Ishikawa (cell line): ENCODE measurements around the gene RBM42.
A peak's percentile ranks its signal among the peaks of the same experiment; 100 is the strongest.

Source experiments
- CEBPB ChIP-seq: IDR thresholded peaks from 2 replicates; pipeline ENCODE4 v1.6.1; 2012
- CREB1 ChIP-seq: IDR thresholded peaks from 2 replicates; pipeline ENCODE4 v1.6.1; 2012; ENCODE audit warnings: low read depth
- EGR1 ChIP-seq: IDR thresholded peaks from 2 replicates; pipeline ENCODE4 v1.6.1; 2012
- EP300 ChIP-seq: IDR thresholded peaks from 2 replicates; pipeline ENCODE4 v1.6.1; 2012; ENCODE audit warnings: borderline replicate concordance
- FOXM1 ChIP-seq: IDR thresholded peaks from 2 replicates; pipeline ENCODE4 v1.6.1; 2012; ENCODE audit warnings: low read depth, borderline replicate concordance
- NFIC ChIP-seq: IDR thresholded peaks from 2 replicates; pipeline ENCODE4 v1.6.1; 2012
- RAD21 ChIP-seq: IDR thresholded peaks from 2 replicates; pipeline ENCODE4 v1.6.1; 2012; ENCODE audit warnings: low read depth
- TAF1 ChIP-seq: IDR thresholded peaks from 2 replicates; pipeline ENCODE4 v1.6.1; 2012; ENCODE audit warnings: low read depth, mild to moderate bottlenecking
- TCF12 ChIP-seq: IDR thresholded peaks from 2 replicates; pipeline ENCODE4 v1.6.1; 2012; ENCODE audit warnings: low read depth
- TEAD4 ChIP-seq: IDR thresholded peaks from 2 replicates; pipeline ENCODE4 v1.6.1; 2012
- YY1 ChIP-seq: IDR thresholded peaks from 2 replicates; pipeline ENCODE4 v1.6.1; 2012; ENCODE audit warnings: low read depth
- ZBTB7A ChIP-seq: IDR thresholded peaks from 2 replicates; pipeline ENCODE4 v1.6.1; 2012; ENCODE audit warnings: low read depth
- TF ChIP-seq, protein P1 (sequence below): IDR thresholded peaks from 2 replicates; pipeline ENCODE4 v1.6.1; 2012
- TF ChIP-seq, protein P2 (sequence below): IDR thresholded peaks from 2 replicates; pipeline ENCODE4 v1.6.1; 2012; ENCODE audit warnings: low read depth, mild to moderate bottlenecking
- TF ChIP-seq, protein P3 (sequence below): IDR thresholded peaks from 2 replicates; pipeline ENCODE4 v1.6.1; 2012

Gene RBM42

DNA sequence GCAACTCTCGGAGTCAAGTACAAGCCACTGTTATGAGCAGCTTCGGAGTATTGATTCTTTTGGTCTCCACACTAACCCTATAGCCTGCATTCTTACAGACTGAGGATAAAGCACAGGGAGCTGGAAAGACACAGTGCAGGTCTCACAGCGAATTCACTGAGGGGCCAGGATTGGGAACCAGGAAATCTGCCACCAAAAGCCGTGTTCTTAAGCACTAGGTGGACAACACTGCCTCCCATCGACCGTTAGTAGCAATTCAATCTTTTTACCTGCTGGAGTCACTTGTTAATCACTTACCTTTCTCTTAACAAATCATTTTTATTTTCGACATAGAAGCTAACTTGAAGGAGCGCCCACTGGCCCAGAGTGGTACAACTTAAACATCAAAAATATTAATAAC, 36.6 kb upstream of the RBM42 start:
- no peak for TF ChIP-seq TEAD4
- no peak for TF ChIP-seq YY1
- TF ChIP-seq, protein P1, sequence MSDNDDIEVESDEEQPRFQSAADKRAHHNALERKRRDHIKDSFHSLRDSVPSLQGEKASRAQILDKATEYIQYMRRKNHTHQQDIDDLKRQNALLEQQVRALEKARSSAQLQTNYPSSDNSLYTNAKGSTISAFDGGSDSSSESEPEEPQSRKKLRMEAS: no peak
- TF ChIP-seq CEBPB: no peak
- TF ChIP-seq ZBTB7A: no peak
- no peak for TF ChIP-seq CREB1
- TF ChIP-seq RAD21: peak; percentile 74

DNA sequence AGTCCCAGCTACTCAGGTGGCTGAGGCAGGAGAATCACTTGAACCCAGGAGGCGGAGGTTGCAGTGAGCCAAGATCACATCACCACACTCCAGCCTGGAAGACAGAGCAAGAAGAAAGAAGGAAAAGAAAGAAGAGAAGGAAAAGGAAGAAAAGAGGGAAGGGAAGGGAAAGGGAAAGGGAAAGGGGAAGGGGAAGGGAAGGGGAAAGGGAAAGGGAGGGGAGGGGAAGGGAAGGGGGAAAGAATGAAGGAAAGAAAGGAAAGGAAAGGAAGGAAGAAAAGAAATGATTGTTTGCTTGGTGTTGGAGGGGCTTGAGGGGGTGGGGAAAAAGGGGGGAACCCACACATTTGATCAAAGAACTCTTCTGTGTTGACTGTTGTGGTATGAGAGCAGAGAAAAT, 32.9 kb upstream of the RBM42 start:
- TF ChIP-seq YY1 (no peak), TAF1 (no peak), FOXM1 (no peak), RAD21 (no peak), NFIC (no peak), CREB1 (no peak), TCF12 (no peak), EGR1 (no peak)
- TF ChIP-seq, protein P2, sequence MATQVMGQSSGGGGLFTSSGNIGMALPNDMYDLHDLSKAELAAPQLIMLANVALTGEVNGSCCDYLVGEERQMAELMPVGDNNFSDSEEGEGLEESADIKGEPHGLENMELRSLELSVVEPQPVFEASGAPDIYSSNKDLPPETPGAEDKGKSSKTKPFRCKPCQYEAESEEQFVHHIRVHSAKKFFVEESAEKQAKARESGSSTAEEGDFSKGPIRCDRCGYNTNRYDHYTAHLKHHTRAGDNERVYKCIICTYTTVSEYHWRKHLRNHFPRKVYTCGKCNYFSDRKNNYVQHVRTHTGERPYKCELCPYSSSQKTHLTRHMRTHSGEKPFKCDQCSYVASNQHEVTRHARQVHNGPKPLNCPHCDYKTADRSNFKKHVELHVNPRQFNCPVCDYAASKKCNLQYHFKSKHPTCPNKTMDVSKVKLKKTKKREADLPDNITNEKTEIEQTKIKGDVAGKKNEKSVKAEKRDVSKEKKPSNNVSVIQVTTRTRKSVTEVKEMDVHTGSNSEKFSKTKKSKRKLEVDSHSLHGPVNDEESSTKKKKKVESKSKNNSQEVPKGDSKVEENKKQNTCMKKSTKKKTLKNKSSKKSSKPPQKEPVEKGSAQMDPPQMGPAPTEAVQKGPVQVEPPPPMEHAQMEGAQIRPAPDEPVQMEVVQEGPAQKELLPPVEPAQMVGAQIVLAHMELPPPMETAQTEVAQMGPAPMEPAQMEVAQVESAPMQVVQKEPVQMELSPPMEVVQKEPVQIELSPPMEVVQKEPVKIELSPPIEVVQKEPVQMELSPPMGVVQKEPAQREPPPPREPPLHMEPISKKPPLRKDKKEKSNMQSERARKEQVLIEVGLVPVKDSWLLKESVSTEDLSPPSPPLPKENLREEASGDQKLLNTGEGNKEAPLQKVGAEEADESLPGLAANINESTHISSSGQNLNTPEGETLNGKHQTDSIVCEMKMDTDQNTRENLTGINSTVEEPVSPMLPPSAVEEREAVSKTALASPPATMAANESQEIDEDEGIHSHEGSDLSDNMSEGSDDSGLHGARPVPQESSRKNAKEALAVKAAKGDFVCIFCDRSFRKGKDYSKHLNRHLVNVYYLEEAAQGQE: no peak
- TF ChIP-seq, protein P1: no peak
- TF ChIP-seq, protein P3, sequence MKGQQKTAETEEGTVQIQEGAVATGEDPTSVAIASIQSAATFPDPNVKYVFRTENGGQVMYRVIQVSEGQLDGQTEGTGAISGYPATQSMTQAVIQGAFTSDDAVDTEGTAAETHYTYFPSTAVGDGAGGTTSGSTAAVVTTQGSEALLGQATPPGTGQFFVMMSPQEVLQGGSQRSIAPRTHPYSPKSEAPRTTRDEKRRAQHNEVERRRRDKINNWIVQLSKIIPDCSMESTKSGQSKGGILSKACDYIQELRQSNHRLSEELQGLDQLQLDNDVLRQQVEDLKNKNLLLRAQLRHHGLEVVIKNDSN: no peak

DNA sequence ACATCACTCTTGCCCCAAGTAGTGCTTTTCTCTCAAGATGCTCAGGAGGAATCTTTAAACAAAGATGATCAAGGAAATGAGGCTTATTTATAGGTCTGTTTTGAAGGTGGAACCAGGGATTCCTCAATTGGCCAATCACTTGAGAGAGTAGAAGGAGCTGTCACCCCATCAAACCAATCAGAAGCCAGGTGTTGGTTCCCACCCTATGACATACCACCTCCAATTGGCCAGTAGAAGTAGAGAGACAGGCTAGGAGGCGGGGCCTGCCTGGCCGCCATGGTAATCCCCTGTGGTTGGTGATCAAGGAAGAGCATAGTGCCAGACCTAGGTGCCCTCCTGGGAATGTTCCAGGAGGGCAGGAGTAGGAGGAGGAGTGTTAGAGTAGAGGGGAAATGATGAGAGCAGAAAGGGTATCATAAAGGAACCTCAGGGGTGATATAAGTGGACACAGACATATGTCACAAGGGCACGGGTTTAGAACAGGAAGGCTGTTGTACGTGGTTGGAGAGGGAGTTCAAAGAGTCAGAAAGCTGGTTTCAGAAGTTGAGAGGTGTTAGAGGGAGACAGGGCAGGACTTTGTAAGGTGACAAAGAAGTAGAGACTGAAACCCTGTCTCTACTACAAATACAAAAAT, 32.4 kb upstream of the RBM42 start:
- TF ChIP-seq, protein P2: no peak
- TF ChIP-seq FOXM1 (no peak), TAF1 (no peak), EGR1 (no peak)

DNA sequence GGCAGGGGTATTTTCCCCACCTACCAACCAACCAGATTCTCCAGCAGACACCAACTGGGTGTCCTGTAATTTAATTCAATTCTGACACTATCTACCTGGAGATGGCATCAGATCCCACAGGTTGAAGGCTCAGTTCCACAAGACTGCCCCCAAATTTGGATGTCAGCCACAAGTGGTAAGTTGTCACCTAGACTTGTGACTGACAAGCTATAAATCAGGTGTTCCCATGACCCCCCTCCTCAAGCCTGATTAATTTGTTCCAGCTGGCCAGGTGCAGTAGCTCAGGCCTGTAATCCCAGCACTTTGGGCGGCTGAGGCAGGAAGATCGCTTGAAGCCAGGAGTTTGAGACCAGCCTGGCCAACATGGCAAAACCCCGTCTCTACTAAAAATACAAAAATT, 26.9 kb upstream of the RBM42 start:
- TF ChIP-seq TAF1 (no peak), CEBPB (no peak), EP300 (peak; percentile 70; the same call in 1 of the 2 replicates), YY1 (no peak), CREB1 (no peak), ZBTB7A (no peak), TEAD4 (peak; percentile 53), RAD21 (peak; percentile 40; the same call in 1 of the 2 replicates), TCF12 (peak; percentile 82), FOXM1 (no peak), EGR1 (no peak), NFIC (peak; percentile 83)
- TF ChIP-seq, protein P2: no peak
- TF ChIP-seq, protein P1: no peak
- TF ChIP-seq, protein P3: no peak
